Mesenchymal stem cell (in vitro differentiated cells and primary cell): ENCODE results near the gene LIMK2.

Experiments
- DNase-seq: peaks from one replicate; pipeline ENCODE4 v3.0.0-alpha.2; 2013
- H2AFZ ChIP-seq: one replicate; pipeline ENCODE4 v1.6.1; 2013; ENCODE audit warnings: low read depth, mild to moderate bottlenecking, control low read depth, inconsistent platforms, low read length, moderate library complexity
- H2AK5ac ChIP-seq: 2 replicates; pipeline ENCODE4 v1.6.1; 2013; ENCODE audit warnings: low read length, moderate library complexity, mild to moderate bottlenecking, inconsistent platforms; ENCODE audit not compliant: severe bottlenecking
- H2BK120ac ChIP-seq: one replicate; pipeline ENCODE4 v1.6.1; 2013; ENCODE audit warnings: low read depth, mild to moderate bottlenecking, inconsistent platforms, low read length, moderate library complexity
- H2BK12ac ChIP-seq, 2 experiments: one replicate each; pipeline ENCODE4 v1.6.1; 2013; ENCODE audit warnings: inconsistent platforms in 2 of 2, low read length in 2 of 2, mild to moderate bottlenecking in 2 of 2, moderate library complexity in 2 of 2, control low read depth in 1 of 2
- H2BK15ac ChIP-seq: one replicate; pipeline ENCODE4 v1.6.1; 2013; ENCODE audit warnings: mild to moderate bottlenecking, low read depth, inconsistent platforms; ENCODE audit not compliant: poor library complexity, severe bottlenecking
- H2BK5ac ChIP-seq: 2 replicates; pipeline ENCODE4 v1.6.1; 2013; ENCODE audit warnings: low read depth, mild to moderate bottlenecking, low read length, control low read depth, inconsistent platforms; ENCODE audit not compliant: poor library complexity, severe bottlenecking
- H3K14ac ChIP-seq, 2 experiments: one replicate each; pipeline ENCODE4 v1.6.1; 2013; ENCODE audit warnings: inconsistent platforms in 2 of 2, low read length in 2 of 2, control low read depth in 1 of 2, mild to moderate bottlenecking in 1 of 2, moderate library complexity in 1 of 2
- H3K18ac ChIP-seq, 2 experiments: one replicate each; pipeline ENCODE4 v1.6.1; 2013; ENCODE audit warnings: inconsistent platforms in 2 of 2, low read length in 2 of 2, control low read depth in 1 of 2, low read depth in 1 of 2, mild to moderate bottlenecking in 1 of 2
- H3K23ac ChIP-seq, 2 experiments: one replicate each; pipeline ENCODE4 v1.6.1; 2013; ENCODE audit warnings: inconsistent platforms in 2 of 2, low read length in 2 of 2, mild to moderate bottlenecking in 2 of 2, moderate library complexity in 2 of 2, control low read depth in 1 of 2
- H3K27ac ChIP-seq: 2 replicates; pipeline ENCODE4 v1.5.1; 2013; ENCODE audit warnings: mild to moderate bottlenecking, moderate library complexity, low read length, control low read depth, inconsistent platforms; ENCODE audit not compliant: poor library complexity, severe bottlenecking
- H3K27me3 ChIP-seq, 2 experiments: 2 replicates each; pipeline versions ENCODE4 v1.6.1 to v1.7.0; 2013; ENCODE audit warnings: low read length in 2 of 2, mild to moderate bottlenecking in 2 of 2, moderate library complexity in 2 of 2, control low read depth in 1 of 2, inconsistent platforms in 1 of 2; ENCODE audit not compliant: control insufficient read depth in 1 of 2, insufficient read depth in 1 of 2
- H3K36me3 ChIP-seq, 2 experiments: 2 replicates each; pipeline versions ENCODE4 v1.6.1 to v1.7.0; 2013; ENCODE audit warnings: low read length in 2 of 2, control low read depth in 1 of 2, inconsistent platforms in 1 of 2, low read depth in 1 of 2, mild to moderate bottlenecking in 1 of 2; ENCODE audit not compliant: insufficient read depth in 2 of 2, control insufficient read depth in 1 of 2
- H3K4ac ChIP-seq, 2 experiments: one replicate each; pipeline ENCODE4 v1.6.1; 2013; ENCODE audit warnings: inconsistent platforms in 2 of 2, low read length in 2 of 2, mild to moderate bottlenecking in 2 of 2, moderate library complexity in 2 of 2, control low read depth in 1 of 2, low read depth in 1 of 2
- H3K4me1 ChIP-seq: 2 replicates; pipeline ENCODE4 v1.6.1; 2013; ENCODE audit warnings: low read depth, low read length, control low read depth; ENCODE audit not compliant: control insufficient read depth, insufficient read depth
- H3K4me2 ChIP-seq: 2 replicates; pipeline ENCODE4 v1.6.1; 2013; ENCODE audit warnings: low read length, mild to moderate bottlenecking, inconsistent platforms; ENCODE audit not compliant: poor library complexity, severe bottlenecking
- H3K4me3 ChIP-seq, 2 experiments: 2 replicates each; pipeline versions ENCODE4 v1.5.1 to v1.7.0; 2013; ENCODE audit warnings: low read length in 2 of 2, mild to moderate bottlenecking in 2 of 2, control low read depth in 1 of 2, low read depth in 1 of 2; ENCODE audit not compliant: insufficient read depth in 1 of 2
- H3K79me1 ChIP-seq: replicated peaks from 2 replicates; pipeline ENCODE4 v1.6.1; 2013; ENCODE audit warnings: mild to moderate bottlenecking, control low read depth, low read length, inconsistent platforms; ENCODE audit not compliant: poor library complexity, severe bottlenecking
- H3K9ac ChIP-seq: 2 replicates; pipeline ENCODE4 v1.7.0; 2013; ENCODE audit warnings: mild to moderate bottlenecking, low read length, moderate library complexity
- H3K9me3 ChIP-seq: 2 replicates; pipeline ENCODE4 v1.7.0; 2013; ENCODE audit warnings: mild to moderate bottlenecking, low read length; ENCODE audit not compliant: control insufficient read depth
- H4K8ac ChIP-seq: one replicate; pipeline ENCODE4 v1.6.1; 2013; ENCODE audit warnings: inconsistent platforms, mild to moderate bottlenecking, low read length, moderate library complexity
- H4K91ac ChIP-seq: one replicate; pipeline ENCODE4 v1.6.1; 2013; ENCODE audit warnings: mild to moderate bottlenecking, low read length, inconsistent platforms
- WGBS: methylation state at CpG from one replicate; pipeline ENCODE4 v1.1.7; 2013; ENCODE audit warnings: mixed read lengths; 5-methylcytosine and 5-hydroxymethylcytosine counted together

Gene LIMK2

GRCh38 chr22:31227186-31227585 is 15.1 kb downstream of the LIMK2 start:
- H3K9ac ChIP-seq = no peak overlapping the region
- WGBS = 60% methylated on average over 1 of the region's 1 CpG
- H4K91ac ChIP-seq = no peak overlapping the region
- H3K9me3 ChIP-seq = no peaks in the 10 kb centered on the region
- no peak overlapping the region for H3K18ac ChIP-seq
- no peak overlapping the region for H3K4ac ChIP-seq
- no peak overlapping the region for H2AK5ac ChIP-seq
- H3K4me3 ChIP-seq = no peak overlapping the region
- H3K27ac ChIP-seq = no peak overlapping the region
- H3K36me3 ChIP-seq = peaks cover 0 to 3% of the 10 kb centered on the region in 2 experiments
- no peak overlapping the region for H2BK12ac ChIP-seq
- no peak overlapping the region for H2BK5ac ChIP-seq
- peaks cover 6% of the 10 kb centered on the region for H3K4me1 ChIP-seq
- no peak overlapping the region for H3K14ac ChIP-seq
- peaks cover 42% of the 10 kb centered on the region for H3K79me1 ChIP-seq
- no peak overlapping the region for H2BK120ac ChIP-seq
- H3K4me2 ChIP-seq = no peak overlapping the region
- H2AFZ ChIP-seq = no peak overlapping the region
- H3K27me3 ChIP-seq = no peaks in the 10 kb centered on the region
- H2BK15ac ChIP-seq = no peak overlapping the region
- no peak overlapping the region for H3K23ac ChIP-seq
- no peak for DNase-seq
- H4K8ac ChIP-seq = no peak overlapping the region

DNA sequence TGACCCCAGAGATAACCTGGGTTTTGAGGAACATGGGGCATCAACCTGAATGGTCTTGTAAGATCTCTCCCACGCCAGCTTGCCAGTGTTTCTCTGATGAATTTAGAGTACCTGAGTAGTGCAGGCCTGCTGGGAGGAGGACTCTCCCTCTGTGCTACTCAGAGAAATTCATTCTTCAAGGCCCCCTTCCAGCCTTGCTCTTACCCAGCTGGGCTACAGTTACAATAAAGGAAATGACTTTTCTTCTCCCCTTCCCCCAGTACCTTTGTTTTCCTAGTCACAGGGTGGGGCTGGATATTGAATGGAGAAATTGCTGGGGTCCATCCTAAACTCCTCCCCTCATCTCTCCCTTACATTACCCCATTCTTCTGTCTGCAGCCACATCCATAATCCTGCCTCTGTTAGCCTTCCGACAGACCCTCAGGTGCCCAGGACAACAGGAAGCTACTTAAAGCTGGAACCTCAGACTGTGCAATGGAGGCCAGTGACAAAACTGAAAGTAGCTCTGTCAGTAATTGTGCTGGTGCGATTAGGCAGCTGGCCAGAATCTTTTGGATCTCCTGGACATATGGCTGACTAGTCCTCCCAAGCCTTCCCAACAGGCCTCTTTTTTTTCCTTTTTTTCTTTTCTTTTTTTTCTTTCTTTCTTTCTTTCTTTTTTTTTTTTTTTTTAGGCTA is 17.4 kb downstream of the LIMK2 start:
- Histone ChIP-seq H3K36me3 (peaks cover 0 to 3% of the 10 kb centered on the region in 2 experiments), H3K9ac (peak overlapping the region; percentile 47), H3K27me3 (no peaks in the 10 kb centered on the region), H2AK5ac (no peak overlapping the region), H2BK12ac (no peak overlapping the region), H2BK120ac (no peak overlapping the region), H2AFZ (no peak overlapping the region), H4K91ac (no peak overlapping the region), H3K9me3 (no peaks in the 10 kb centered on the region), H3K23ac (no peak overlapping the region), H4K8ac (no peak overlapping the region), H3K27ac (no peak overlapping the region), H3K4me3 (peak overlapping the region in 1 of 2 experiments; percentile 28), H3K18ac (no peak overlapping the region), H3K14ac (no peak overlapping the region), H3K4me1 (peaks cover 5% of the 10 kb centered on the region), H2BK15ac (no peak overlapping the region), H3K4me2 (no peak overlapping the region), H3K4ac (no peak overlapping the region), H3K79me1 (peaks cover 37% of the 10 kb centered on the region), H2BK5ac (no peak overlapping the region)
- peak; percentile 49 for DNase-seq
- 99% methylated on average over 3 of the region's 3 CpGs for WGBS

DNA sequence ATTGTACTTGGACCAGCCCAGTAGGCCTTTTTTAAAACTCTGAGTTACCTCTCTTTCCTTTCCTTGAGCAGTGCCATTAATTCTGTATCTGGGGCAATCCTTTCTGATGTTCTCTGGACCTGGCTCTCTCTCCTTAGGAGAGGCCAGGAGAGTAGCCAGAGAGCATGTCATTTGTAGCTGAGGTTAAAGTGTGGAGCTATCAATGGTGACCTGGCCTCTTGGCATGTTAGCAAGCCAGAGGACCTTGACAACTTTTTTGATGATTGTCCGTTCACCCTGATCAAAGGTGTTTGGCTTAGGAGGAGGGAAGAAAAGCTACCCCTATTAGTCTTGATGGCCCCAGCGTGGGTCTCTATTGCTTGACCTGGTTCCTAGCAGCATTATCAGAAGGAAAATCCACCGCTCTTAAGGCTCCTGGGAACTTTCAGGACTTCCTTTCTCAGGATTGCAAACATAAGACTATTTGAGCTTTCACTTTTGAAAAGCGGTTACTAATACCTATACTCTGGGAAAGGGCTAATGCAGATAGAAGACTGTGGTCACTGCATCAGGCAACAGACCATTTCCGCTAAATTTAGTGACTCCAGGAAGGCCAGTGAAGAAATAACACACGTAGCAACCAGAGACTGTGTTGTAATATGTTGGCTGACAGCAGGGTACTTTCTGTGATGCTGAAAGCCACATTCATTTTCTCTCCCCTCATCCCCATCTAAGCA is 18.2 kb downstream of the LIMK2 start:
- no peak overlapping the region for H3K4ac ChIP-seq
- H3K23ac ChIP-seq = no peak overlapping the region
- no peak overlapping the region for H2BK5ac ChIP-seq
- H4K8ac ChIP-seq = no peak overlapping the region
- no peak overlapping the region for H3K18ac ChIP-seq
- H4K91ac ChIP-seq = no peak overlapping the region
- no peaks in the 10 kb centered on the region for H3K9me3 ChIP-seq
- no peak overlapping the region for H2BK120ac ChIP-seq
- no peak overlapping the region for H2BK15ac ChIP-seq
- no peak overlapping the region for H2BK12ac ChIP-seq
- H3K9ac ChIP-seq = peak overlapping the region; percentile 47
- H3K27me3 ChIP-seq = no peaks in the 10 kb centered on the region
- 91% methylated on average over 5 of the region's 6 CpGs for WGBS
- no peak overlapping the region for H3K4me2 ChIP-seq
- H2AK5ac ChIP-seq = peak overlapping the region; percentile 23
- H3K14ac ChIP-seq = no peak overlapping the region
- peaks cover 34% of the 10 kb centered on the region for H3K79me1 ChIP-seq
- peak; percentile 87 for DNase-seq
- peaks cover 5% of the 10 kb centered on the region for H3K4me1 ChIP-seq
- no peak overlapping the region for H2AFZ ChIP-seq
- no peak overlapping the region for H3K4me3 ChIP-seq
- H3K27ac ChIP-seq = no peak overlapping the region
- H3K36me3 ChIP-seq = peaks cover 0 to 3% of the 10 kb centered on the region in 2 experiments

- H3K4me3 ChIP-seq = no peak overlapping the region
- no peak overlapping the region for H3K27ac ChIP-seq
- 30% methylated on average over 2 of the region's 3 CpGs for WGBS
- peak overlapping the region; percentile 47 for H3K9ac ChIP-seq
- H3K18ac ChIP-seq = no peak overlapping the region
- no peak overlapping the region for H2BK120ac ChIP-seq
- H3K9me3 ChIP-seq = no peaks in the 10 kb centered on the region
- peak; percentile 83 for DNase-seq
- H3K4ac ChIP-seq = no peak overlapping the region
- H3K79me1 ChIP-seq = peaks cover 27% of the 10 kb centered on the region
- H2AK5ac ChIP-seq = peak overlapping the region; percentile 63
- peak overlapping the region; percentile 5 for H4K8ac ChIP-seq
- peak overlapping the region; percentile 51 for H2AFZ ChIP-seq
- H2BK15ac ChIP-seq = no peak overlapping the region
- no peak overlapping the region for H4K91ac ChIP-seq
- H3K4me1 ChIP-seq = peaks cover 5% of the 10 kb centered on the region
- no peak overlapping the region for H3K14ac ChIP-seq
- peaks cover 0 to 3% of the 10 kb centered on the region in 2 experiments for H3K36me3 ChIP-seq
- no peak overlapping the region for H2BK5ac ChIP-seq
- H3K4me2 ChIP-seq = no peak overlapping the region
- no peak overlapping the region for H3K23ac ChIP-seq
- no peak overlapping the region for H2BK12ac ChIP-seq
- H3K27me3 ChIP-seq = no peaks in the 10 kb centered on the region
Observed at GRCh38 chr22:31230871-31231621, 18.9 kb downstream of the LIMK2 start.
